ENCODE measurements around the gene PHACTR3. TPM values are rescaled to one million over a fixed set of nuclear protein-coding genes. Genes with fewer than 3 reads are reported as not detected.

Gene PHACTR3
- total RNA-seq, 1 donor from 2014 or later = 1.4 TPM

DNA sequence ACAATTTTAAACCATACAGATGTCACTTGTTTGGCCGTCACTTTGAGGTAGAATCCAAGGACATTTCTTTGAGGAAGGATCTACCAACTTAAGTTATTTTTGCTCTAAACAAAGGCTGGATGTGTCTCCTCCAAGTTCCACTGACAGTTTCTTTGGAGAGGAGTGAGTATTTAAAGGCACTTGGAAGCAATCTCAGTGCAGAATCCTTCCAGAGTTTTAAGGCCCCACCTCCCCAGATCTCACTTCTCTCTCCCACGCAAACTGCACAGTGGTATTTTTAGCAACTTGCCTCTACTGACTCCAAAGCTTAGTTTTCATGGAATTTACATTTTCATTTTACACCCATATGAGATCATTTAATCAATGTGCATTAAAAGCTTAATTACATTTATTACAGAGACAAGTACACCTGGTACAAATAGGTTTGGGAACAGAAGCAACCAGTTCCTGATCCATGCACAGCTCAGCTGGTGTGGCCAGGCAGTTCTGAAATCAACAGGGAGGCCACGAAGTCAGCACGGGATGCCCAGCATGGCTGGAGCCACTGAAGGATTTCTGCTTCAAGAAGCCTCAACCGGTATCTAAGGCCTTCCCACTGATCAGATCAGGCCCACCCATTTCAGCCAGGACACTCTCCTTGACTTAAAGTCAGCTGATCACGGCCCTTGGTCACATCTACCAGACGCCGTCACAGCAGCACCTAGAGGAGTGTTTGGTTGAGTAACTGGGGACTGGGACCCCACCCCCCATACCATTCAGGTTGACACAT is 219.3 kb downstream of the PHACTR3 start:
- Histone ChIP-seq H3K36me3 (no peaks in the 10 kb centered on the region), H3F3A (ENCODE audit: low read depth) (no peaks in the 10 kb centered on the region), H3K4me1 (no peaks in the 10 kb centered on the region), H3K79me2 (ENCODE audit: low read depth) (no peaks in the 10 kb centered on the region), H3K27ac (no peak overlapping the region), H4K20me1 (ENCODE audit: low read depth) (no peaks in the 10 kb centered on the region), H3K9me3 (ENCODE audit: low read depth) (no peaks in the 10 kb centered on the region), H3K4me2 (no peak overlapping the region), H3K4me3 (no peak overlapping the region), H3K27me3 (no peaks in the 10 kb centered on the region), H3K9ac (no peak overlapping the region), H2AFZ (replicated peaks) (no peak overlapping the region)
- TF ChIP-seq EZH2phosphoT487 (IDR thresholded peaks at IDR 0.05) (no peak), EZH2 (IDR thresholded peaks at IDR 0.05) (no peak), CTCF (IDR thresholded peaks at IDR 0.05) (no peak)
- Mint-ChIP-seq H3K4me1 (peaks cover 15% of the 10 kb centered on the region), H3K9me3 (no peaks in the 10 kb centered on the region), H3K36me3 (no peaks in the 10 kb centered on the region), H3K4me3 (no peak overlapping the region), H3K27ac (no peak overlapping the region), H3K27me3 (ENCODE audit: insufficient read depth, low read depth) (peaks cover 17% of the 10 kb centered on the region)
- no peak for DNase-seq (ENCODE audit: low spot score)

- H2AFZ ChIP-seq (replicated peaks) = no peak overlapping the region
- peaks cover 17% of the 10 kb centered on the region for H3K27me3 Mint-ChIP-seq (ENCODE audit: insufficient read depth, low read depth)
- no peak overlapping the region for H3K4me3 ChIP-seq
- no peaks in the 10 kb centered on the region for H3K4me1 ChIP-seq
- no peak overlapping the region for H3K27ac ChIP-seq
- H3K27me3 ChIP-seq = no peaks in the 10 kb centered on the region
- no peak for TF ChIP-seq EZH2 (IDR thresholded peaks at IDR 0.05)
- TF ChIP-seq EZH2phosphoT487 (IDR thresholded peaks at IDR 0.05) = no peak
- no peak for TF ChIP-seq CTCF (IDR thresholded peaks at IDR 0.05)
- no peak overlapping the region for H3K4me2 ChIP-seq
- no peak overlapping the region for H3K27ac Mint-ChIP-seq
- H4K20me1 ChIP-seq (ENCODE audit: low read depth) = no peaks in the 10 kb centered on the region
- no peaks in the 10 kb centered on the region for H3K9me3 Mint-ChIP-seq
- H3F3A ChIP-seq (ENCODE audit: low read depth) = no peaks in the 10 kb centered on the region
- no peak for DNase-seq (ENCODE audit: low spot score)
- no peaks in the 10 kb centered on the region for H3K36me3 Mint-ChIP-seq
- H3K36me3 ChIP-seq = no peaks in the 10 kb centered on the region
- no peaks in the 10 kb centered on the region for H3K79me2 ChIP-seq (ENCODE audit: low read depth)
- H3K9ac ChIP-seq = no peak overlapping the region
- H3K9me3 ChIP-seq (ENCODE audit: low read depth) = no peaks in the 10 kb centered on the region
- H3K4me3 Mint-ChIP-seq = no peak overlapping the region
- H3K4me1 Mint-ChIP-seq = peaks cover 15% of the 10 kb centered on the region
Observed at GRCh38 chr20:59824711-59825562, 220.6 kb downstream of the PHACTR3 start.

DNA sequence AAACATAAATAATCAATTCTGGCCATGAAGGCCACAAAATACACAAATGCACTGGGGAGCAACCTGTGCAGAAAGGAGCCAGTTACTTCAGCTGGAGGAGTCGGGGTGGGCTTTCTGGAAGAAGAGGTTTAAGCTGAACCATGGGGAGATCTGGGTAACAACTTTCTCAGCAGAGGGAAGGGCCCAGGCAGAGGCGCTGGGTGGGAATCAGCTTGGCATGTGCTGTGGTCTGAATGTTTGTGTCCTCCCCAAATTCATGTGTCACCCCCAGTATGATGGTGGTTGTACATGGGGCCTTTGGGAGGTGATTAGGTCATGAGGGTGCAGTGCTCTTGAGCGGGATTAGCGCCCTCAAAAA is 221.2 kb downstream of the PHACTR3 start:
- H3K4me3 ChIP-seq = no peak overlapping the region
- no peak for TF ChIP-seq EZH2 (IDR thresholded peaks at IDR 0.05)
- no peak for TF ChIP-seq CTCF (IDR thresholded peaks at IDR 0.05)
- no peak for TF ChIP-seq EZH2phosphoT487 (IDR thresholded peaks at IDR 0.05)
- Mint-ChIP-seq H3K36me3 (no peaks in the 10 kb centered on the region), H3K27ac (no peak overlapping the region), H3K4me1 (peaks cover 18% of the 10 kb centered on the region), H3K9me3 (no peaks in the 10 kb centered on the region), H3K4me3 (no peak overlapping the region), H3K27me3 (ENCODE audit: insufficient read depth, low read depth) (peaks cover 14% of the 10 kb centered on the region)
- H4K20me1 ChIP-seq (ENCODE audit: low read depth) = no peaks in the 10 kb centered on the region
- H3K4me2 ChIP-seq = no peak overlapping the region
- no peaks in the 10 kb centered on the region for H3K9me3 ChIP-seq (ENCODE audit: low read depth)
- no peaks in the 10 kb centered on the region for H3K4me1 ChIP-seq
- no peak for DNase-seq (ENCODE audit: low spot score)
- no peaks in the 10 kb centered on the region for H3F3A ChIP-seq (ENCODE audit: low read depth)
- no peak overlapping the region for H3K9ac ChIP-seq
- H3K27ac ChIP-seq = no peak overlapping the region
- no peaks in the 10 kb centered on the region for H3K27me3 ChIP-seq
- no peak overlapping the region for H2AFZ ChIP-seq (replicated peaks)
- H3K79me2 ChIP-seq (ENCODE audit: low read depth) = no peaks in the 10 kb centered on the region
- no peaks in the 10 kb centered on the region for H3K36me3 ChIP-seq

All from neural progenitor cell (in vitro differentiated cells).